ENCODE measurements around the gene CFAP74.

Gene CFAP74

GRCh38 chr1:1879942-1880341 lies 123.6 kb downstream of the CFAP74 start:
- no peak for DNase-seq (ENCODE audit: low spot score)

GRCh38 chr1:1877865-1878436 lies 125.6 kb downstream of the CFAP74 start:
- no peak for DNase-seq (ENCODE audit: low spot score)

GRCh38 chr1:1876335-1876930 lies 127.2 kb downstream of the CFAP74 start:
- no peak for DNase-seq (ENCODE audit: low spot score)

- DNase-seq (ENCODE audit: low spot score), result no peak
Observed at GRCh38 chr1:1875932-1876331, 127.7 kb downstream of the CFAP74 start.

GRCh38 chr1:1874901-1875300 lies 128.7 kb downstream of the CFAP74 start:
- DNase-seq (ENCODE audit: low spot score), result no peak

GRCh38 chr1:1873186-1873585 lies 130.4 kb downstream of the CFAP74 start:
- no peak for DNase-seq (ENCODE audit: low spot score)

GRCh38 chr1:1872329-1872994 lies 131.1 kb downstream of the CFAP74 start:
- no peak for DNase-seq (ENCODE audit: low spot score)

Data from globus pallidus (tissue), 1 donor.